Hepatocyte (in vitro differentiated cells): ENCODE results near the gene CYP1A2.

Experiments used
- EZH2 ChIP-seq: fragments of 200-600 bp; sonication (generic); IDR thresholded peaks from 2 replicates; pipeline ENCODE4 v1.6.1; 2016; ENCODE audit warnings: antibody characterized with exemption, mild to moderate bottlenecking, borderline replicate concordance
- TF ChIP-seq, protein P1 (sequence below): fragments of 200-600 bp; sonication (generic); IDR thresholded peaks from 2 replicates; pipeline ENCODE4 v1.5.1; 2016; ENCODE audit warnings: antibody characterized with exemption, mild to moderate bottlenecking; ENCODE audit not compliant: poor library complexity

DNA sequence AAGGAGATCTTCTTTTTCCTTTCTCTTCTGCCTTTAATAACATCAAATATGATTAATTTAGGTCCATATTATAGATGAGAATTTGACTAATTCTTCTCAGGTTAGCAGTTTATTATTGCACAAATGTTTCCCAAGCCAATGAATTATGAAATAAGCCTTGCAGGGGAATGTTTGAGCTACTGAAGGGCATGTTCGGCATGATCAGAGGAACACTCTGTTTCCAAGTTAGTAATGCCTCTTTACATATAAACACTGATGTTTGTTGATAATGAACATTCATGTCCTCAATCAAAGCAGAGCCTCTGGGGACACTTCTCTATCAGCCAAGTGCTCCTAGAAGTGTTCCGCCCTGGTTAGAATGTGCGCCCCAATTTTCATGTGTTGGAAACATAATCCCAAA, 13.3 kb upstream of the CYP1A2 start:
- TF ChIP-seq, protein P1, sequence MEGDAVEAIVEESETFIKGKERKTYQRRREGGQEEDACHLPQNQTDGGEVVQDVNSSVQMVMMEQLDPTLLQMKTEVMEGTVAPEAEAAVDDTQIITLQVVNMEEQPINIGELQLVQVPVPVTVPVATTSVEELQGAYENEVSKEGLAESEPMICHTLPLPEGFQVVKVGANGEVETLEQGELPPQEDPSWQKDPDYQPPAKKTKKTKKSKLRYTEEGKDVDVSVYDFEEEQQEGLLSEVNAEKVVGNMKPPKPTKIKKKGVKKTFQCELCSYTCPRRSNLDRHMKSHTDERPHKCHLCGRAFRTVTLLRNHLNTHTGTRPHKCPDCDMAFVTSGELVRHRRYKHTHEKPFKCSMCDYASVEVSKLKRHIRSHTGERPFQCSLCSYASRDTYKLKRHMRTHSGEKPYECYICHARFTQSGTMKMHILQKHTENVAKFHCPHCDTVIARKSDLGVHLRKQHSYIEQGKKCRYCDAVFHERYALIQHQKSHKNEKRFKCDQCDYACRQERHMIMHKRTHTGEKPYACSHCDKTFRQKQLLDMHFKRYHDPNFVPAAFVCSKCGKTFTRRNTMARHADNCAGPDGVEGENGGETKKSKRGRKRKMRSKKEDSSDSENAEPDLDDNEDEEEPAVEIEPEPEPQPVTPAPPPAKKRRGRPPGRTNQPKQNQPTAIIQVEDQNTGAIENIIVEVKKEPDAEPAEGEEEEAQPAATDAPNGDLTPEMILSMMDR: no peak
- no peak for TF ChIP-seq EZH2
